IPS DF 19.7 (cell line): Measurements from ENCODE around the gene AFTPH.

Experiments
- DNase-seq: peaks from one replicate; pipeline ENCODE4 v3.0.0-alpha.2; 2013; ENCODE audit warnings: low read depth, low spot score

Gene AFTPH

GRCh38 chr2:64629329-64629781 lies 105.2 kb downstream of the AFTPH start:
- DNase-seq, result no peak

- DNase-seq, result no peak
Measured at GRCh38 chr2:64629875-64630274, 105.7 kb downstream of the AFTPH start.

- no peak for DNase-seq
Measured at GRCh38 chr2:64630752-64631151, 106.6 kb downstream of the AFTPH start.

- DNase-seq, result no peak
Measured at GRCh38 chr2:64631771-64632170, 107.6 kb downstream of the AFTPH start.

GRCh38 chr2:64632835-64633819 lies 109.0 kb downstream of the AFTPH start:
- no peak for DNase-seq

- DNase-seq, result no peak
Measured at GRCh38 chr2:64634345-64635267, 110.5 kb downstream of the AFTPH start.

- no peak for DNase-seq
Measured at GRCh38 chr2:64635976-64636911, 112.1 kb downstream of the AFTPH start.

GRCh38 chr2:64637000-64637635 lies 113.0 kb downstream of the AFTPH start:
- DNase-seq, result no peak

- no peak for DNase-seq
Measured at GRCh38 chr2:64637931-64638330, 113.8 kb downstream of the AFTPH start.

- DNase-seq, result no peak
Measured at GRCh38 chr2:64638502-64639120, 114.5 kb downstream of the AFTPH start.

- no peak for DNase-seq
Measured at GRCh38 chr2:64639691-64640090, 115.6 kb downstream of the AFTPH start.

- no peak for DNase-seq
Measured at GRCh38 chr2:64640153-64641044, 116.3 kb downstream of the AFTPH start.

GRCh38 chr2:64641599-64641998 lies 117.5 kb downstream of the AFTPH start:
- DNase-seq, result no peak
